Measurements from ENCODE around the gene ACTR1B. TPM values are rescaled to one million over a fixed set of nuclear protein-coding genes. Genes with fewer than 3 reads are reported as not detected.

ACTR1B gene
- total RNA-seq, 4 donors from 2014 or later: 33.2 to 91.2 (median 69.3) TPM

Small RNA genes lying within 50 kb of the gene (small RNA-seq; reads per million reads assigned to genes)
- gene RNU4-8P: not detected

Other genes with a start within 250 kb of the ACTR1B start
- 100 to 1,000 TPM in 1 of 4 donors, 10 to 100 TPM in 3; 47.4 to 214 (median 77.3) TPM for gene ANKRD36B, start 74.2 kb downstream of the ACTR1B start, total RNA-seq
- gene COX5B, start 18.0 kb downstream of the ACTR1B start, total RNA-seq: 1,000 to 10,000 TPM in 1 of 4 donors, 100 to 1,000 TPM in 3; 104 to 1,249 (median 289) TPM
- 10 to 100 TPM in 3 of 4 donors, 1 to 10 TPM in 1; 5.4 to 17.9 (median 14.0) TPM for gene C2orf92, start 5.7 kb upstream of the ACTR1B start, total RNA-seq
- 10 to 100 TPM in 1 of 4 donors, 1 to 10 TPM in 3; 3.3 to 11.2 (median 5.1) TPM for gene ZAP70, start 49.5 kb upstream of the ACTR1B start, total RNA-seq